Spleen (tissue), 11 donors: Measurements from ENCODE around the gene RND1. TPM values are rescaled to one million over a fixed set of nuclear protein-coding genes. Genes with fewer than 3 reads are reported as not detected.

Experiments used
- DNase-seq: peaks from one replicate; pipeline ENCODE4 v3.0.0-alpha.2; 2020
- H3K27ac ChIP-seq, 8 donors: fragments of 200-600 bp; sonication (generic) in 7 of 8; 1 replicate in 4 of 8; 2 replicates in 4 of 8; pipeline versions ENCODE4 v1.5.0 to v1.8.0; 2016 to 2021; ENCODE audit warnings: inconsistent platforms in 4 of 8, mild to moderate bottlenecking in 4 of 8, moderate library complexity in 1 of 8
- H3K27me3 ChIP-seq, 7 donors: fragments of 200-600 bp; sonication (generic) in 6 of 7; replicated peaks in 1 of 7; 1 replicate in 4 of 7; 2 replicates in 3 of 7; pipeline versions ENCODE4 v1.5.0 to v1.8.0; 2016 to 2021; ENCODE audit warnings: inconsistent platforms in 3 of 7, mild to moderate bottlenecking in 1 of 7
- H3K36me3 ChIP-seq, 6 donors: fragments of 200-600 bp; sonication (generic) in 5 of 6; 1 replicate in 4 of 6; 2 replicates in 2 of 6; pipeline versions ENCODE4 v1.5.0 to v1.8.0; 2016 to 2021; ENCODE audit warnings: inconsistent platforms in 2 of 6
- H3K4me1 ChIP-seq, 6 donors: fragments of 200-600 bp; sonication (generic) in 5 of 6; 1 replicate in 3 of 6; 2 replicates in 3 of 6; pipeline versions ENCODE4 v1.5.0 to v1.8.0; 2016 to 2021; ENCODE audit warnings: inconsistent platforms in 3 of 6
- H3K4me3 ChIP-seq, 8 donors: fragments of 200-600 bp; sonication (generic) in 7 of 8; 1 replicate in 4 of 8; 2 replicates in 4 of 8; pipeline versions ENCODE4 v1.5.0 to v1.8.0; 2016 to 2021; ENCODE audit warnings: inconsistent platforms in 4 of 8, mild to moderate bottlenecking in 4 of 8, moderate library complexity in 2 of 8
- H3K9me3 ChIP-seq, 8 donors: fragments of 200-600 bp; sonication (generic) in 7 of 8; 1 replicate in 4 of 8; 2 replicates in 4 of 8; pipeline versions ENCODE4 v1.5.0 to v1.8.0; 2016 to 2021; ENCODE audit warnings: inconsistent platforms in 4 of 8
- CTCF ChIP-seq, 11 experiments: fragments of 200-600 bp in 7 of 11; fragments of 450-650 bp in 4 of 11; sonication (generic) in 4 of 11; IDR thresholded peaks in 8 of 11; conservative IDR thresholded peaks in 3 of 11; 1 replicate in 7 of 11; 2 replicates in 4 of 11; pipeline versions ENCODE4 v1.4.0 to v1.8.0; 2016 to 2021; ENCODE audit warnings: antibody characterized with exemption in 11 of 11, inconsistent platforms in 4 of 11, mild to moderate bottlenecking in 1 of 11
- POLR2A ChIP-seq, 3 donors: fragments of 450-650 bp; IDR thresholded peaks; one replicate each; pipeline ENCODE4 v1.5.1; 2017; ENCODE audit warnings: antibody characterized with exemption in 3 of 3, mild to moderate bottlenecking in 1 of 3
- POLR2AphosphoS5 ChIP-seq, 3 donors: sonication (generic); formaldehyde crosslinking; IDR thresholded peaks; one replicate each; pipeline ENCODE4 v1.5.1; 2017; ENCODE audit warnings: antibody characterized with exemption in 3 of 3
- WGBS, 5 donors: extraction: QIAGEN DNeasy Blood & Tissue Kit in 3 of 5; methylation state at CpG; one replicate each; pipeline versions ENCODE4 v1.1.5 to v1.1.7; 2013 to 2018; 5-methylcytosine and 5-hydroxymethylcytosine counted together
- intact Hi-C: fragments of 100-400 bp; cut with DNase I; formaldehyde crosslinking; loops from one replicate; pipeline ENCODE4 v1.15.0; 2023; ENCODE audit warnings: low total_unique reads
- polyA plus RNA-seq, 3 donors: library from polyadenylated mRNA; stranded (reverse); fragments of 200-250 nt; gene quantifications; one replicate each; pipeline ENCODE4 v1.2.1, GENCODE V29; 2013
- total RNA-seq, 7 donors: library from RNA; depleted of rRNA in 3 of 7; stranded (reverse); fragments of >200 nt in 3 of 7; fragmentation: NEBNext Ultra II Directional in 4 of 7; extraction: Animal tissue kit (Norgen Biotek cat#: 25700) in 4 of 7; gene quantifications; one replicate each; pipeline versions ENCODE4 v1.1.0 to v1.2.1, GENCODE V29; 2016 to 2021
- donor health status: healthy with polysubstance abuse.
- donor health status: DM: no; HTN: no; CAD: no; lungs with moderate emphysema.
- donor health status: DM: no; HTN: no; CAD: no.
- donor health status: Bipolar disorder and iron deficiency.
- donor health status: healthy.
- donor health status: DM: no; HTN: no; CAD: no.
- donor health status: DM: yes; HTN: yes; CAD: no.

Gene RND1
- total and polyA plus RNA-seq, 10 donors = 0.65 to 3.0 (median 1.0) TPM

GRCh38 chr12:48894271-48894670 lies 28.6 kb upstream of the RND1 start:
- no peak overlapping the region for H3K27ac ChIP-seq
- H3K4me3 ChIP-seq = no peak overlapping the region
- TF ChIP-seq CTCF (IDR thresholded peaks at IDR 0.05 in 8 of 11, conservative IDR thresholded peaks at IDR 0.05 in 3 of 11) (no peak), POLR2AphosphoS5 (IDR thresholded peaks at IDR 0.05) (no peak), POLR2A (IDR thresholded peaks at IDR 0.05) (no peak)
- no peaks in the 10 kb centered on the region for H3K9me3 ChIP-seq
- intact Hi-C loops = no loop called here
- no peak for DNase-seq
- H3K27me3 ChIP-seq = peaks cover 0 to 46% (median 17%) of the 10 kb centered on the region in 7 donors
- WGBS, 5 donors = 63 to 83% (median 74%) methylated on average over 1 of the region's 1 CpG
- H3K36me3 ChIP-seq = no peaks in the 10 kb centered on the region
- H3K4me1 ChIP-seq = peaks cover 6 to 11% (median 9%) of the 10 kb centered on the region in 6 donors

- Histone ChIP-seq H3K4me3 (peak overlapping the region in 3 of 8 donors; percentile 13 to 45 (median 14)), H3K27ac (no peak overlapping the region), H3K36me3 (no peaks in the 10 kb centered on the region), H3K4me1 (peaks cover 6 to 11% (median 9%) of the 10 kb centered on the region in 6 donors), H3K27me3 (peaks cover 0 to 40% (median 17%) of the 10 kb centered on the region in 7 donors), H3K9me3 (no peaks in the 10 kb centered on the region)
- TF ChIP-seq POLR2A (IDR thresholded peaks at IDR 0.05) (no peak), CTCF (IDR thresholded peaks at IDR 0.05 in 8 of 11, conservative IDR thresholded peaks at IDR 0.05 in 3 of 11) (peak; percentile 83 to 97 (median 91)), POLR2AphosphoS5 (IDR thresholded peaks at IDR 0.05) (peak in 2 of 3 donors; percentile 46 to 64)
- 8 to 9% (median 9%) methylated on average over 34 to 37 of the region's 37 CpGs for WGBS, 5 donors
- DNase-seq = peak; percentile 90
- intact Hi-C loops = loop anchor here (2.0 kb wide), 1 partner anchor 38 kb away; the partner anchor contains the start of gene DDX23
Observed at GRCh38 chr12:48890657-48891418, 25.2 kb upstream of the RND1 start.

GRCh38 chr12:48889679-48890078 lies 24.0 kb upstream of the RND1 start:
- intact Hi-C loops = loop anchor here (2.0 kb wide), 1 partner anchor 37 kb away; the partner anchor contains the start of gene DDX23
- Histone ChIP-seq H3K27me3 (peaks cover 0 to 34% (median 17%) of the 10 kb centered on the region in 7 donors), H3K36me3 (no peaks in the 10 kb centered on the region), H3K4me3 (no peak overlapping the region), H3K9me3 (no peaks in the 10 kb centered on the region), H3K4me1 (peaks cover 6 to 11% (median 9%) of the 10 kb centered on the region in 6 donors), H3K27ac (no peak overlapping the region)
- no peak for DNase-seq
- WGBS, 5 donors = 74 to 94% (median 79%) methylated on average over 3 of the region's 3 CpGs
- TF ChIP-seq POLR2AphosphoS5 (IDR thresholded peaks at IDR 0.05) = no peak
- no peak for TF ChIP-seq POLR2A (IDR thresholded peaks at IDR 0.05)
- no peak for TF ChIP-seq CTCF (IDR thresholded peaks at IDR 0.05 in 8 of 11, conservative IDR thresholded peaks at IDR 0.05 in 3 of 11)
